HepG2 (cell line): Measurements from ENCODE around the gene MARK2. TPM values are rescaled to one million over a fixed set of nuclear protein-coding genes. Genes with fewer than 3 reads are reported as not detected.

Experiments used
- CSRNP2 ChIP-seq: sonication (generic); formaldehyde crosslinking; conservative IDR thresholded peaks from 2 replicates; pipeline ENCODE4 v1.8.0; 2022; ENCODE audit warnings: low read depth, missing genetic modification reagents
- ELF3 ChIP-seq: IDR thresholded peaks from 2 replicates; pipeline ENCODE4 v1.6.1; 2016; ENCODE audit warnings: missing genetic modification reagents, missing compliant biosample characterization
- ETS1 ChIP-seq: sonication (generic); formaldehyde crosslinking; IDR thresholded peaks from 2 replicates; pipeline ENCODE4 v1.4.0; 2020; ENCODE audit warnings: missing genetic modification reagents
- GPN1 ChIP-seq: sonication (generic); formaldehyde crosslinking; IDR thresholded peaks from 2 replicates; pipeline ENCODE4 v1.5.1; 2020; ENCODE audit warnings: missing genetic modification reagents, borderline replicate concordance
- HDAC6 ChIP-seq: fragments of 200-600 bp; sonication (generic); IDR thresholded peaks from 2 replicates; pipeline ENCODE4 v1.7.0; 2017; ENCODE audit warnings: mild to moderate bottlenecking, antibody characterized with exemption, low read length, low read depth
- HMGXB3 ChIP-seq: sonication (generic); formaldehyde crosslinking; IDR thresholded peaks from 2 replicates; pipeline ENCODE4 v1.4.0; 2020; ENCODE audit warnings: missing genetic modification reagents, borderline replicate concordance
- MED13 ChIP-seq: sonication (generic); formaldehyde crosslinking; IDR thresholded peaks from 2 replicates; pipeline ENCODE4 v1.5.0; 2020; ENCODE audit warnings: missing genetic modification reagents
- MED8 ChIP-seq: sonication (generic); formaldehyde crosslinking; IDR thresholded peaks from 2 replicates; pipeline ENCODE4 v1.8.1; 2023; ENCODE audit warnings: mild to moderate bottlenecking, missing genetic modification reagents; ENCODE audit not compliant: insufficient replicate concordance
- POLR2G ChIP-seq: fragments of 200-400 bp; formaldehyde crosslinking; IDR thresholded peaks from 2 replicates; pipeline ENCODE4 v1.6.1; 2018; ENCODE audit warnings: mild to moderate bottlenecking, low read depth, low read length, moderate library complexity
- RBFOX2 ChIP-seq: fragments of 200-400 bp; formaldehyde crosslinking; IDR thresholded peaks from 2 replicates; pipeline ENCODE4 v1.6.1; 2017; ENCODE audit warnings: low read depth, mild to moderate bottlenecking, low read length
- REST ChIP-seq, 2 experiments: IDR thresholded peaks; 2 replicates each; pipeline ENCODE4 v1.6.1; 2011 to 2012; ENCODE audit warnings: low read length in 2 of 2, borderline replicate concordance in 1 of 2, low read depth in 1 of 2, mild to moderate bottlenecking in 1 of 2, moderate library complexity in 1 of 2
- SYNCRIP ChIP-seq: fragments of 200-400 bp; formaldehyde crosslinking; IDR thresholded peaks from 2 replicates; pipeline ENCODE4 v1.6.1; 2018; ENCODE audit warnings: mild to moderate bottlenecking, low read depth, low read length; ENCODE audit not compliant: insufficient read depth
- ZNF205 ChIP-seq: IDR thresholded peaks from 2 replicates; pipeline ENCODE4 v1.6.1; 2018; ENCODE audit warnings: missing biosample characterization, missing genetic modification reagents
- ZNF333 ChIP-seq: sonication (generic); formaldehyde crosslinking; IDR thresholded peaks from 2 replicates; pipeline ENCODE4 v1.4.0; 2020; ENCODE audit warnings: mild to moderate bottlenecking, missing genetic modification reagents, borderline replicate concordance
- ZNF501 ChIP-seq: sonication (generic); formaldehyde crosslinking; IDR thresholded peaks from 2 replicates; pipeline ENCODE4 v1.5.1; 2020; ENCODE audit warnings: mild to moderate bottlenecking, moderate library complexity, missing genetic modification reagents
- ZNF549 ChIP-seq: sonication (generic); formaldehyde crosslinking; IDR thresholded peaks from 2 replicates; pipeline ENCODE4 v1.5.0; 2020; ENCODE audit warnings: missing genetic modification reagents
- ZNF605 ChIP-seq: sonication (generic); formaldehyde crosslinking; IDR thresholded peaks from 2 replicates; pipeline ENCODE4 v1.8.0; 2022; ENCODE audit warnings: mild to moderate bottlenecking, missing genetic modification reagents
- ZNF768 ChIP-seq: sonication (generic); formaldehyde crosslinking; IDR thresholded peaks from 2 replicates; pipeline ENCODE4 v1.4.0; 2020; ENCODE audit warnings: missing genetic modification reagents
- polyA plus RNA-seq, 8 experiments: library from polyadenylated mRNA; depleted of rRNA in 3 of 8; stranded (reverse) in 7 of 8; unstranded in 1 of 8; fragments of >200 nt; fragmentation: Illumina TruSeq in 4 of 8; extraction: Trizol in 4 of 8; gene quantifications; 2 replicates each; pipeline versions ENCODE4 v1.2.1 to v1.2.3, GENCODE V29; 2011 to 2016; ENCODE audit warnings: low read depth in 4 of 8, missing spikeins in 1 of 8, mixed read lengths in 1 of 8; ENCODE audit not compliant: insufficient read depth in 1 of 8
- total RNA-seq, 5 experiments: library from RNA; depleted of rRNA; stranded (reverse); fragments of >200 nt; fragmentation: Illumina TruSeq; extraction: Trizol; gene quantifications; 2 replicates each; pipeline ENCODE4 v1.2.3, GENCODE V29; 2016; ENCODE audit warnings: low read depth in 1 of 5

MARK2 gene
- total and polyA plus RNA-seq, 2 of the 13 experiments (the other 11 are each of a cell fraction or from before 2014, with no cell fraction given) = 13.5 to 13.9 TPM

GRCh38 chr11:63920126-63920938 lies 81.4 kb downstream of the MARK2 start (continued):
- no peak for TF ChIP-seq ETS1 (CRISPR knock-in tag)
- TF ChIP-seq CSRNP2 (CRISPR knock-in tag) = no peak
- no peak for TF ChIP-seq MED13
- TF ChIP-seq ZNF501 = peak; percentile 62; the same call in 1 of the 2 replicates
- peak; percentile 45; the same call in 1 of the 2 replicates for TF ChIP-seq ZNF605
- no peak for TF ChIP-seq SYNCRIP
- TF ChIP-seq ELF3 (CRISPR knock-in tag) = peak; percentile 60
- TF ChIP-seq HDAC6 = no peak
- TF ChIP-seq POLR2G = peak; percentile 76
- TF ChIP-seq ZNF333 = no peak
- no peak for TF ChIP-seq ZNF549
- no peak for TF ChIP-seq HMGXB3 (CRISPR knock-in tag)
- TF ChIP-seq ZNF205 (CRISPR knock-in tag) = no peak
- TF ChIP-seq REST (IDR thresholded peaks at IDR 0.05; ENCODE audit: borderline replicate concordance in 1 of 2, low read depth in 1 of 2, low read length in 2 of 2) = no peak
- peak; percentile 72 for TF ChIP-seq MED8 (CRISPR knock-in tag)
- peak; percentile 52 for TF ChIP-seq RBFOX2
- TF ChIP-seq ZNF768 = no peak
- TF ChIP-seq GPN1 (CRISPR knock-in tag) = no peak
